GM19351 (cell line): Measurements from ENCODE around the gene GNB4.

Experiments used
- ATAC-seq: cut with Tn5 transposase; IDR thresholded peaks from one replicate; pipeline ENCODE4 v1.9.1; 2021; ENCODE audit warnings: mild to moderate bottlenecking, moderate library complexity; ENCODE audit not compliant: unreplicated experiment

Gene GNB4

DNA sequence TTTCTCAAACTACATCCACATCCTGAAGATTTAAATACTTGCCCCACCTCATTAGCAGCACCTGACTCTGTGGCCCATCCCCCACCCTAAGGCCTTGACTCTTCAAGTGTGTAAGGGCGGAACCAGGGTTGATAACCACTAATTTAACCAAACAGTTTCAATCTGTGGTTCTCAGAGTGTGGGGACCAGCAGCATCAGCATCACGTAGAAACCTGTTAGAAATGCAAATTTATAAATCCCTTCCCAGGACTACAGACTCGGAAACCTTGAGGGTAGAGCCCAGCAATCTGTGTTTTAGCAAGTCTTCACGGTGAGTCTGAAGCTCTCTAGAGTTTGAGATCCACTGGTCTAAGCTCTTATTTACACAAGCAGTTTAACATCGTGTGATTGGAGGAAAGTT is 12.4 kb downstream of the GNB4 start:
- peak; percentile 93 for ATAC-seq

DNA sequence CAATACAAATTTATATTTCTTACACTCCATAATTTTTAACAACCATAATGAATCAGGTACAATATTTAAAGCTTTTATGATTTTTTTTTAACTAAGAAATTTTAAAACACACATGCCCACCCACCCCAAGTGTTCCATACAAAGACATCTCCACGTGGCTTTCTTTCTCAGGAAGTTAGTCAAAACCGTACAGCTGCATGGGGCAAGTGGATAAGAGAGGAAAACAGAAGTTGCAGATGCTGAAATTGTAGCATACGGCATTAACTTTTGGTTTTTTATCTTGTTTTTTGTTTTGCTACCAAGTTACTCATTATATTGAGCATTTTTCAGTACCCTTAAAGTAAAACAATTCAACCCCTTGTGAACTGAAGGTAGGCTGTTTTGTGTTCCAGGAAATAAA is 14.8 kb downstream of the GNB4 start:
- ATAC-seq, result no peak

DNA sequence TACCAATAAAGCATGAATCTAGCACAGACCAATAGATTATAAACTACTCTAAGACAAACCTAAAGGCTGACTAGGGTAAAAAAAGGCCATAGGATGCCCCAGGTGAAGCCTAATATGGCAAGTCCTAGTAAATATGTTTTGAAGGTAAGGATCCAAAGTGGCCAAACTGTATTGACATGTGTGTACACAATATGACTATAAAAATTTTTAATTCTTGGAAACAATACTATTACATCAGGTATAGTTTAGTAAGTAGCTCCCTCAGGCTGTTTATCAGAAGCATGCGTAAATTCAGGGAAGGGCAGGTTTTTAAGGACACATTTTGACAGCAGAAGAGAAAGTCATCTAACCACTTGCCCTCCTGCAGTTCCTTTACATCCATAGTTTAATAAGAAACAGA is 18.8 kb downstream of the GNB4 start:
- ATAC-seq, result no peak

- ATAC-seq, result peak; percentile 67
Observed at GRCh38 chr3:179432021-179432420, 19.2 kb downstream of the GNB4 start.

- no peak for ATAC-seq
Observed at GRCh38 chr3:179430277-179430870, 20.9 kb downstream of the GNB4 start.

DNA sequence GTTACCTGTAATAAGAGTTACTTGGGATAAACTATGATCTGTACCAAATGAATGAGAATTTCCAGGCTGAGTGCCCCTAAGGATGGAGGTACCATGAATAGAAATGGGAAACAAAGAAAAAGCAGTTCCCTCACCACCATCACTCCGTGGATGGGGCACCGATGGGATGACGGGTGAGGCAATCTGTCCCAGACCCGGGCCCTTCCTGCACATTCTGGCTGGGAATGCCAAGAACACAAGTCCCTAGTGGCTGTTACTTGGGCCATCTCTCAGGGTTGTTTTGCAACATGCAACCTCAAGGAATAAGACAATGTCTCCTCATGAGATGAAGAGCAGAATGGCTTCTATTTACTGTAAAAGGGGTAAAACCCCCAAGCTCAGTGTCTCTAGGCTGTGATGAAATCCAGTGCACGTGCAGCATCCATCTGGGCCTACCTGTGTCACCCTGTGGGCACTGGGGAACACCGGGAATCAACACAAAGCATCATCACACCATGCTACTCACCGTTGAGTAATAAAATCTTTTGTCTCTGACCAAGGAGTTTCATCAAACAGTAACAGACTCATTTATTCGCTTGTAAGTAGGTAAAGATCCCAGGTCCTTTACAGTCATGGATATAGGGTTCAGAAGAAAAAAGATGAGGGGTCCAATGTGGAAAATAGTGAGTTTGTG is 22.3 kb downstream of the GNB4 start:
- no peak for ATAC-seq

- ATAC-seq, result no peak
Observed at GRCh38 chr3:179425075-179425474, 26.2 kb downstream of the GNB4 start.

DNA sequence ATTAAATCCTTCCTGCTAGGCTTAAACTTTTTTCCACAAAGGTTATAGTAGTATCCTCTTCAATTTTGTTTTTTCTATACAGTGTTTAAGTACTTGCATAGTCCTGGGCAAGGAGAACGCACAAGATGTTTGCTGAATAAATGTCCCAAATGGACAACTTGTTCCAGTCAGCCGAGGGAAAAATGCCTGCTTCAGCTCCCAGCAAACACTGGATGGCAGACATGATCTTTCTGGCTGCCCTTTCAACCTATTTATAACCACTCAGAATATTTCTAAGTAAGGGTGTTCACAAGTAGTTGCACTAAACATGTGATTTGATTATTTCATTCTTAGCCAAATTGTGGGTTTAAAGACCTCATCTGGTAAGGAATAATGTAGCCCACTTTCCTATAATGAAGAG is 29.8 kb downstream of the GNB4 start:
- ATAC-seq, result no peak

DNA sequence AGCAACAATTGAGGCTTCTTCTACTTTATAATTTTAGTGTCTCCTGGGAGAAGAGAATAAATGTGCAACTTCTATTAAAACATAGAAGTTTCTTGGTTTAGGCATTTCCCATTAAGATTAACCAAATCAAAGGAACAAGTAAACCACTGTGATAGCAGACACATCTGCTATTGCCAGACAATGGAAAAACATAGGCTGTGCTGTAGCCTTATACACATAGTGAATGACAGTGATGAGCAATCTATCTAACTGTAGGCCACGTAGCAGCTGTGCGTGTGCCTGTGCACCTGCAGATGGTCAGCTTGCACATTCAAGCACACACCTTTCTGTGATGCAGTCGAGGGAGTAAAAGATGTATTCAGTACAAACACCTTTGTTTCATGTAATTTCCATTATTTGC is 32.7 kb downstream of the GNB4 start:
- no peak for ATAC-seq

DNA sequence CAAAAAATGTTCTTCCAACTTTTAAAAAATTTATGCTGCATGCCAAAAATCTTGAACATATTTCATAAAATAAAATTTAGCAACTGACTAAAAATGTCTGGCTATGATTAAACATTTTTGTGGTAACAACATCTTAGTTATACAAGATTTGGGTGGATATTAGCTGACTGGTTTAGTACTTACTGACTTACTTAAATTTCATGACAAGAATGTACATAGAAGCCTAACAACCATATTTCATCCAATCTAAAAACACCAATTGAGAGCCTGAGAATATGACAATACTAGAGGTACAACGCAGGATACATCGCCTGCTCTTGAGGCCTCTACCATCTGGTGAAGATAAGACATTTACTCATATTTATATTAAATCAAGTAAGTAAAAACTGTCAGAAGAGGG is 34.6 kb downstream of the GNB4 start:
- no peak for ATAC-seq

DNA sequence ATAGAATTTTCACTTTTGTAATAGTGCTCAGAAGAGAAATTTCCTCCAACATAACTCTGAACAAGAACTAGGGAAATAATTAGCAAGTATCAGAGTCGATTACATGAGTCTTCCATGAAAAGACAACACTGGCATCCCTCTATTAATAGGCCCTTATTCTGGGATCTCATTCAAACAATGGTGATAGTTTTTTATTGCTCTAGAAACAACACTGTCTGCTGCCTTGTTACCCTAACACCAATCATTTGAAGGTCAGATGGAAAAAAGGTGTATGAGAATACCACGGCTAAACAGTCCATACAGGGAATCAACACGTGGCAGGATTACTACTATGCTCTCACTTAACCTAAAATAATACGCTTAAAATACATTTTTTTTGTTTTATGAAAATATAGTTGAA is 35.9 kb downstream of the GNB4 start:
- ATAC-seq, result no peak

- ATAC-seq, result no peak
Observed at GRCh38 chr3:179414804-179415203, 36.5 kb downstream of the GNB4 start.

DNA sequence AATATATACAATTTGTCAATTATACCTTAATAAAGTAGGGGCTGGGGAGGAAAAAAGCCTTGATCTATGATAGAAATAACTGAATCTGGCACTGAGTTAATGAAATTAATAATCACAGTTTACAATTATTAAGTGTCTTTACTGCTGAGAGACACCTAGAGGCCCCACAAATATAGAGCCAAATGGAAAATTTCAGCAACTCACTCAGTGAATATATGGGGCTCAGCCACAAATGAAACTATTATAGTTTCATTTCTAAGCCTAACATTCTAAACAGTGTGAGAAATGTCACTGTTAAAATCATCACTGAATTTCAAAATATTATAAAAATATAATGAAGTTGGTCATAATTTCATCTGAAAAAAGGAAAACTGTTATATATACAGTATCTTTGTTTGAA is 40.3 kb downstream of the GNB4 start:
- peak; percentile 71 for ATAC-seq

DNA sequence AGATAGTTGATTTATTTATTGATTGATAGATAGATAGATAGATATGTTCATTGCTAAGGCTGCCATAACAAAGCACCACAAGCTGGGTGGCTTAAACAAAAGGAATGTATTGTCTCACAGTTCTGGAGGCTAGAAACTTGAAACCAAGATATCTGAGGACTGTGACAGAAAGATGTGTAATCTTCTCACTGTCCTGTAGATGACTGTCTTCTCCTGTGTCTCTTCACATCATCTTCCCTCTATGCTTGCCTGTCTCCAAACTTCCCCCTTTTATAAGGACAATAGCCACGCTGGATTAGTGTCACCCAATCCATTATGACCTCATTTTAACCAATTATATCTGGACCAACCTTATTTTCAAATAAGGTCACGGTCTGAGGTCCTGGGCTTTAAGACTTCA is 40.9 kb downstream of the GNB4 start:
- ATAC-seq, result peak; percentile 57

- no peak for ATAC-seq
Observed at GRCh38 chr3:179404307-179404706, 47.0 kb downstream of the GNB4 start.

- no peak for ATAC-seq
Observed at GRCh38 chr3:179402963-179403362, 48.3 kb downstream of the GNB4 start.

DNA sequence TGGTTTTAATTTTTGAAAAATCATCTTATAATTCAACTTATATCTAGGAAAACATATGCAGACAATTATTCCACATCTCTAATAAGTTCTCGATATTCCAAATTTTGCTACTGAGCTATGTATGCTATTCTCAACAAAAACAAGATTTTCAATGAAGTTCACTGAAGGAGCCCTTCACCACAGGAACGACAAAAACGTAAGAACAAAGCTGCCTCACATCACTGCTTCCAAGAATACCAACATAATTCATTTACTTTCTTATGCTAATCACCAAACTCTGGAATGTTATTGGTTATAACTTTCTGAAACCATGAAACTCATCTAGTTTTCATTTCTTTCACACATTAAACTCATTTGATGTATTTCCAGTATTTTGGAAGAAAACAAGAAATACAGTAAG is 49.7 kb downstream of the GNB4 start:
- no peak for ATAC-seq

DNA sequence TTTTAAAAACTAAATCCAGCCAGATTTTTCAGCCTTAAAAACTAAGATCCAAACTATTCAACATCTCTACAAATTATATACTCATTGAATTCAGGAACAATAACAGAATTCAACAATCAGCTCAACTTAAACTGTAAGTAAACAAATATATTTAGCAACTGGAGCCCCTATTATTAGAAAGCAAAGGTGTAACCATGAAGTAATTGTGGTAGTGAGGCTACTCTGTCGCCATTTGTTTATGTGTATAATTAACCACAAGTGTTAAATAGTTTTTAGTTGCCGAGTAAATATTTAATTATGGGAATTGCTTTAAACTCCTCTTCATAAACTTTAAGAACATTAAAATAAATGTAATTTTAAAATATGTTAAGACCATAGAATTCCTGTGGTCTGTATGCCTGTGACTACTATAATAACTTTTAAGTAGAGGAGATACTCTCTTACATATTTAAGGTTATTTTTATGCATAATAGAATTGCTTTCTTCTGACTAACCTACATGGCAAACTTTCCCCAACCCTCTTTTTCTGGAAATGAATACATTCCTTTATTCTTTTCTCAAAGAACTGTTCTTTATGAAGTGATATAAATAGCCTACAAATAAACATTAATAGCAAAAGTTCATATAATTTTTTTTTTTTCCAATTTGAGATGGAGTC is 52.6 kb downstream of the GNB4 start:
- no peak for ATAC-seq

- no peak for ATAC-seq
Observed at GRCh38 chr3:179391906-179392305, 59.4 kb downstream of the GNB4 start.

DNA sequence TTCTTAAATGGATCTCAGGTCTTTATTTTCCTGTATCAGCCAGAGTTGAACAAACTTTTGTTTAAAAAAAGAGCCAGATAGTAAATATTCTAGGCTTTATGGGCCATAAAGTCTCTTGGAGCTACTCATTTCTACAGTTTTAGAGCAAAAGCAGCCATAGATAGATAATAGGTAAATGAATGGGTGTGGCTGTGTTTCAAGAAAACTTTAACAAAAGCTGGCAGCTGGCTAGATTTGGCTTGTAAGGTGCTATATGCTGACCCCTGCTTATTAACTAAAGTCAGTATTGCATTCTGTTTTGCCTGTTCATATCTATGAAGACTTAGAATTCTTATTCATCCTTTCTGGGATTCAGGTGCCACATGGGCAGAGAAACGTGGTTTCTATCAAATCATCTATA is 74.8 kb downstream of the GNB4 start:
- no peak for ATAC-seq

GRCh38 chr3:179375091-179375999 is 75.9 kb downstream of the GNB4 start:
- no peak for ATAC-seq
